Stimulated activated naive CD8-positive, alpha-beta T cell treated with anti-CD3 and anti-CD28 coated beads, Interleukin-15, Interleukin-2, amounts not matched to agents 100 ng/mL and 50 ng/mL, for 24 hours (primary cell): ENCODE results near the gene SMAD9.

Source experiments
- H3K27ac Mint-ChIP-seq: one replicate; pipeline ENCODE4 v1.8.0; 2021; ENCODE audit warnings: mild to moderate bottlenecking, mixed read lengths
- H3K27me3 Mint-ChIP-seq: one replicate; pipeline ENCODE4 v1.8.0; 2021; ENCODE audit warnings: mixed read lengths
- H3K36me3 Mint-ChIP-seq: one replicate; pipeline ENCODE4 v1.8.0; 2021; ENCODE audit warnings: low read depth, mixed read lengths
- H3K4me1 Mint-ChIP-seq: one replicate; pipeline ENCODE4 v1.8.0; 2021; ENCODE audit warnings: low read depth, mixed read lengths
- H3K4me3 Mint-ChIP-seq: one replicate; pipeline ENCODE4 v1.8.0; 2021; ENCODE audit warnings: mild to moderate bottlenecking, mixed read lengths
- H3K9me3 Mint-ChIP-seq: one replicate; pipeline ENCODE4 v1.8.0; 2021; ENCODE audit warnings: mixed read lengths

Gene SMAD9

GRCh38 chr13:36829753-36830152 lies 90.3 kb downstream of the SMAD9 start:
- Mint-ChIP-seq H3K4me1 (peaks cover 4% of the 10 kb centered on the region), H3K9me3 (no peaks in the 10 kb centered on the region), H3K27me3 (no peaks in the 10 kb centered on the region), H3K36me3 (peaks cover 39% of the 10 kb centered on the region), H3K4me3 (no peak overlapping the region), H3K27ac (no peak overlapping the region)

DNA sequence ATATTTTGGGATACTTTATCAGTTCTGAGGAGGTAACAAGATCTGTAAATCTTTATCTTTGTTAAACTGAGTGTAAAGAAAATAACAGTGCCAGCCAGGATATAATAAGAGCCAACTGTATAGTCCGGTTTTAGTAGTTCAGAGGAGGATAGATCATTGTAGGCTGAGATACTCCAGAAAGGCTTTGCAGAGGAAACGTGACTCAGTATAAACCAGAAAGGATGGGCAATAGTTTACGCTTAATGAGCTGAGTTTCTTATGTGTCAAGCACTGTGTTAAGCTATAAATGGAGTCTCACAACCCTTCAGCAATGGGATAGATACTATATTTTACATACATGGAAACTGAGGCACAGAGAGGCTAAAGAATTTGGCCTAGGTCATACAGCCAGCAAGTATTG lies 97.3 kb downstream of the SMAD9 start:
- H3K4me1 Mint-ChIP-seq: peaks cover 63% of the 10 kb centered on the region

DNA sequence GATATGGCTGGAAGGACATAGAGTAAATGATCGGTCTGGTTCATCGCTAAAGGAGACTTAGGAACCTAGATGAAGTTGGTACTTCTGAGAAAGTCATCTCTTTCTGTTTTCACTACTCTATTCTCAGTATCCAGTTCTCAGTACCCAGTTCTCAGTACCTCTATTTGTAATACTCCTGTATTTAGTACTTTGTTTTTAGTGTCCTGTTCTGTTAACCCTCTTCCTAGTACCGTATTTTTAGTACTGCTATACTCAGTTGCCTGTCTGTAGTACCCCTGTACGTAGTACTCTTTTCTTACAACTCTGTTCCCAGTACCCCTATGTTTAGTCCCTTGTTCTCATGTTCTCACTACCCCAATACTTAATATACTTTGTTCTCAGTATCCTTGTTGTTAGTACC lies 99.8 kb downstream of the SMAD9 start:
- Mint-ChIP-seq H3K36me3 (peaks cover 9% of the 10 kb centered on the region), H3K9me3 (no peaks in the 10 kb centered on the region), H3K4me1 (peaks cover 63% of the 10 kb centered on the region), H3K27me3 (peaks cover 4% of the 10 kb centered on the region), H3K4me3 (peak overlapping the region; percentile 95), H3K27ac (peak overlapping the region; percentile 92)

More for the DNA sequence above, 97.3 kb downstream of the SMAD9 start:
- H3K27me3 Mint-ChIP-seq: no peaks in the 10 kb centered on the region
- no peak overlapping the region for H3K27ac Mint-ChIP-seq
- H3K36me3 Mint-ChIP-seq: peaks cover 18% of the 10 kb centered on the region
- no peaks in the 10 kb centered on the region for H3K9me3 Mint-ChIP-seq
- peak overlapping the region; percentile 41 for H3K4me3 Mint-ChIP-seq

- Mint-ChIP-seq H3K4me1 (peaks cover 58% of the 10 kb centered on the region), H3K4me3 (peak overlapping the region; percentile 95), H3K27me3 (peaks cover 5% of the 10 kb centered on the region), H3K27ac (peak overlapping the region; percentile 92), H3K9me3 (no peaks in the 10 kb centered on the region), H3K36me3 (peaks cover 4% of the 10 kb centered on the region)
Observed at GRCh38 chr13:36819739-36820090, 100.3 kb downstream of the SMAD9 start.

DNA sequence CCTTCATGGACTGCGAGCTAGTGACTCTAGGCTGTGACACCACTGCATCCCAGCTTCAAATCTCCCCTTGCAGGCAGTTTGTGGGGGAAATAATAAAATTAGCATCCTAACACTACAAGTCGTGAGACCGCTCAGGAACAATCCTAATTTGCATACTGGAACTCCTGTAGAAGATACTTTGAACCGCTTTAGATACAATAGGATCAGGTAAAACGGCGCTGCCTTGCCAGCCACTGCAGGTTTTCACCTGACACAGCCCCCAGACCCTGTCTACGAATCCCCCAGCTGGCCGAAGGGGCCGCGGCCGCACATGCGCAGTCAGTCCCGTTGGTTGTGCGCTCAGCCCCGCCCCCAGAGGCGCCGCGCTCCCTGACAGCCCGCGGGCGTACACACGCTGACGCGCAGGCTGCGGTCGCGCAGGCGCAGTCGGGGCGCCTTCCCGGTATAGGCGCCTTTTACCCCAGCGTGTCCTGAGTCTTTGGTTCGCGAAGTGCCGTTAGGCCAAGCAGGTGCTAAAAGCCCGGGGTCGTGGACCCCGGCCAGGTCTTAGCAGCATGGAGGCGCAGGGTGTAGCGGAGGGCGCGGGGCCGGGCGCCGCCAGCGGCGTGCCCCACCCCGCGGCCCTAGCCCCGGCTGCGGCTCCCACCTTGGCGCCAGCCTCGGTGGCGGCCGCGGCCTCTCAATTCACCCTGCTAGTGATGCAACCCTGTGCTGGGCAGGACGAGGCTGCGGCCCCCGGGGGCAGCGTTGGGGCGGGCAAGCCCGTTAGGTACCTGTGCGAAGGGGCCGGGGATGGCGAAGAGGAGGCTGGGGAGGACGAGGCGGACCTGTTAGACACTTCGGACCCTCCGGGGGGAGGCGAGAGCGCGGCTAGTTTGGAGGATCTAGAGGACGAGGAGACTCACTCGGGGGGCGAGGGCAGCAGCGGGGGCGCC lies 101.0 kb downstream of the SMAD9 start, which contains the start of gene RFXAP:
TSS of gene RFXAP (plus strand) at position 419 of the 935 bp plus-strand sequence. CDS start at position 555, 136 bp downstream.
- no peaks in the 10 kb centered on the region for H3K9me3 Mint-ChIP-seq
- H3K4me3 Mint-ChIP-seq: peak within 1 kb of the TSS; percentile 95
- peak within 1 kb of the TSS; percentile 92 for H3K27ac Mint-ChIP-seq
- H3K36me3 Mint-ChIP-seq: no peaks in the 10 kb centered on the region
- H3K27me3 Mint-ChIP-seq: peaks cover 11% of the 10 kb centered on the region
- H3K4me1 Mint-ChIP-seq: peaks cover 52% of the 10 kb centered on the region

- peak overlapping the region; percentile 50 for H3K27ac Mint-ChIP-seq
- H3K36me3 Mint-ChIP-seq: no peaks in the 10 kb centered on the region
- H3K4me1 Mint-ChIP-seq: peaks cover 44% of the 10 kb centered on the region
- no peaks in the 10 kb centered on the region for H3K9me3 Mint-ChIP-seq
- H3K4me3 Mint-ChIP-seq: peak overlapping the region; percentile 95
- H3K27me3 Mint-ChIP-seq: peaks cover 11% of the 10 kb centered on the region
Observed at GRCh38 chr13:36817996-36818803, 101.8 kb downstream of the SMAD9 start.

- H3K27me3 Mint-ChIP-seq: peaks cover 21% of the 10 kb centered on the region
- no peak overlapping the region for H3K27ac Mint-ChIP-seq
- no peak overlapping the region for H3K4me3 Mint-ChIP-seq
- H3K4me1 Mint-ChIP-seq: peaks cover 16% of the 10 kb centered on the region
- no peaks in the 10 kb centered on the region for H3K36me3 Mint-ChIP-seq
- no peaks in the 10 kb centered on the region for H3K9me3 Mint-ChIP-seq
Observed at GRCh38 chr13:36815062-36815461, 105.0 kb downstream of the SMAD9 start.

DNA sequence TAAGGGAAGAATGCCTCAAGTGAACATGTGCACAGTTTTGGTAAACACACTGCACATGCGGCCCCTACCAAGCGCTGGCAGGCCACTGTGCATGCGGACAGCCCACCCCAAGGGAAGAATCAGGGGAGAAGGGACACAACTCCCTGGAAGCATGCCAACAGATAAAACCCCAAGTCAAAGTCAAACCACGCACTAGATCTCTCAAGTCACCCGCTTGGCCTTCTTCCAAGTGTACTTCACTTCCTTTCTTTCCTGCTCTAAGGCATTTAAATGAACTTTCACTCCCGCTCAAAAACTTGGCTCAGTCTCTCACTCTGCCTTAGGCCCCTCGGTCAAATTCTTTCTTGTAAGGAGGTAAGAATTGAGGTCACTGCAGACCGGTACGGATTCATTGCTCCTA lies 105.6 kb downstream of the SMAD9 start:
- peaks cover 26% of the 10 kb centered on the region for H3K27me3 Mint-ChIP-seq
- no peak overlapping the region for H3K27ac Mint-ChIP-seq
- no peak overlapping the region for H3K4me3 Mint-ChIP-seq
- peaks cover 10% of the 10 kb centered on the region for H3K4me1 Mint-ChIP-seq
- no peaks in the 10 kb centered on the region for H3K36me3 Mint-ChIP-seq
- H3K9me3 Mint-ChIP-seq: no peaks in the 10 kb centered on the region

DNA sequence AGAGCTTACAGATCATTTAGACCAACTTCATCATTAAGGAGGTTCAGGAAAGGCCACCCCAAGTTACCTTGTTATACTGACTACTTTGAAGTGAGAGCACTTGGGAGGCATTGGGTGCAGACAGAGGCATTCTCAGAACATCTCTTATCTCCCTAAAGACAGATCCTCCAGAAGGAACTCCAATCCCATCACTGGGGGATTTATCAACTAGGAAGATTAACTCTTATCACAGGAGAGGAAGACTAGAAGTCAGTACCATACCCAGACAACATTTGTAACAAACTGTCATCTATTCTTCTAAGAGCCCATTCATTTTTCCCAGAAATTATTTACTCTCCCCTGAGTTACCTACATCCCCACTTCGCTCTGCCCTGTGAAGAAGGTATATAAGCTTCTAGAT lies 106.8 kb downstream of the SMAD9 start:
- H3K4me3 Mint-ChIP-seq: no peak overlapping the region

GRCh38 chr13:36807616-36808015 lies 112.4 kb downstream of the SMAD9 start:
- peaks cover 22% of the 10 kb centered on the region for H3K27me3 Mint-ChIP-seq
- H3K36me3 Mint-ChIP-seq: no peaks in the 10 kb centered on the region
- H3K4me1 Mint-ChIP-seq: peaks cover 6% of the 10 kb centered on the region
- no peak overlapping the region for H3K27ac Mint-ChIP-seq
- H3K9me3 Mint-ChIP-seq: no peaks in the 10 kb centered on the region
- H3K4me3 Mint-ChIP-seq: no peak overlapping the region

More for the DNA sequence above, 106.8 kb downstream of the SMAD9 start:
- peaks cover 2% of the 10 kb centered on the region for H3K4me1 Mint-ChIP-seq
- peaks cover 26% of the 10 kb centered on the region for H3K27me3 Mint-ChIP-seq
- no peaks in the 10 kb centered on the region for H3K36me3 Mint-ChIP-seq
- H3K9me3 Mint-ChIP-seq: no peaks in the 10 kb centered on the region
- no peak overlapping the region for H3K27ac Mint-ChIP-seq

GRCh38 chr13:36806102-36806501 lies 113.9 kb downstream of the SMAD9 start:
- Mint-ChIP-seq H3K27ac (no peak overlapping the region), H3K36me3 (no peaks in the 10 kb centered on the region), H3K4me1 (peaks cover 6% of the 10 kb centered on the region), H3K27me3 (peaks cover 20% of the 10 kb centered on the region), H3K4me3 (no peak overlapping the region), H3K9me3 (no peaks in the 10 kb centered on the region)

DNA sequence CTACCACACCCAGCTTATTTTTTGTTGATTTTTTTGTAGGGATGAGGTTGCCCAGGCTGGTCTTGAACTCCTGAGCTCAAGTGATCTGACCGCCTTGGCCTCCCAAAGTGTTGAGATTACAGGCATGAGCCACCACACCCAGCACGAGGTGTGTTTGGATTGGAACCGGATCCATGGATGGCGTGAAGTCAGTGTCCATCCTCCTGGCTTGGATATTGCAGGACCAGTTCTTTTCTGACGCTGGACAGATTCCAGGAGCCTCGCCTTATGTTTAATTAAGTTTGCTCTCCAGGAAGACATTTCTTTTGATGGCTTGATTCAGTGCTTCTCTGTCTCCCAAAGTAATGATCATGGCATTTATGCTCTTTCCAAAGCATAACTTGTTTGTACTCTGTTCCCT lies 115.5 kb downstream of the SMAD9 start:
- no peaks in the 10 kb centered on the region for H3K9me3 Mint-ChIP-seq
- H3K27ac Mint-ChIP-seq: no peak overlapping the region
- peaks cover 16% of the 10 kb centered on the region for H3K27me3 Mint-ChIP-seq
- H3K36me3 Mint-ChIP-seq: no peaks in the 10 kb centered on the region
- peaks cover 6% of the 10 kb centered on the region for H3K4me1 Mint-ChIP-seq
- H3K4me3 Mint-ChIP-seq: no peak overlapping the region

- no peaks in the 10 kb centered on the region for H3K4me1 Mint-ChIP-seq
Observed at GRCh38 chr13:36801035-36801434, 119.0 kb downstream of the SMAD9 start.

GRCh38 chr13:36796052-36796451 lies 124.0 kb downstream of the SMAD9 start:
- Mint-ChIP-seq H3K27ac (no peak overlapping the region), H3K4me3 (no peak overlapping the region), H3K27me3 (peaks cover 17% of the 10 kb centered on the region), H3K4me1 (no peaks in the 10 kb centered on the region), H3K36me3 (no peaks in the 10 kb centered on the region), H3K9me3 (no peaks in the 10 kb centered on the region)

More at GRCh38 chr13:36801035-36801434, 119.0 kb downstream of the SMAD9 start:
- Mint-ChIP-seq H3K36me3 (no peaks in the 10 kb centered on the region), H3K27me3 (peaks cover 13% of the 10 kb centered on the region), H3K4me3 (no peak overlapping the region), H3K27ac (no peak overlapping the region), H3K9me3 (no peaks in the 10 kb centered on the region)

GRCh38 chr13:36795463-36795862 lies 124.6 kb downstream of the SMAD9 start:
- no peak overlapping the region for H3K27ac Mint-ChIP-seq
- H3K36me3 Mint-ChIP-seq: no peaks in the 10 kb centered on the region
- H3K9me3 Mint-ChIP-seq: no peaks in the 10 kb centered on the region
- peaks cover 17% of the 10 kb centered on the region for H3K27me3 Mint-ChIP-seq
- no peak overlapping the region for H3K4me3 Mint-ChIP-seq
- H3K4me1 Mint-ChIP-seq: no peaks in the 10 kb centered on the region
